ENCODE data around the gene ITIH5.

- no peak for TF ChIP-seq CTCF (IDR thresholded peaks at IDR 0.05; ENCODE audit: low read length)
- no peak for TF ChIP-seq EZH2phosphoT487 (IDR thresholded peaks at IDR 0.05; ENCODE audit: low read length)
Observed at GRCh38 chr10:7518693-7519092, 148.1 kb downstream of the ITIH5 start.

All from MM.1S (cell line).